ENCODE results near the gene FREY1.

Gene FREY1

GRCh38 chr11:45889555-45889954 lies 17.5 kb downstream of the FREY1 start:
- Histone ChIP-seq H3K27ac (ENCODE audit: low read length, poor library complexity, severe bottlenecking) (no peak overlapping the region), H3K4me2 (ENCODE audit: low read length, poor library complexity, severe bottlenecking) (no peak overlapping the region), H3K14ac (ENCODE audit: low read length in 2 of 2) (no peak overlapping the region), H3K18ac (ENCODE audit: low read depth in 1 of 2, low read length in 2 of 2) (no peak overlapping the region), H3K9ac (ENCODE audit: low read length) (no peak overlapping the region), H3K4ac (ENCODE audit: low read depth in 1 of 2, low read length in 2 of 2) (no peak overlapping the region), H2BK15ac (ENCODE audit: low read depth, poor library complexity, severe bottlenecking) (no peak overlapping the region), H2BK120ac (ENCODE audit: low read depth, low read length) (no peak overlapping the region), H3K79me1 (replicated peaks; ENCODE audit: low read length, poor library complexity, severe bottlenecking) (no peaks in the 10 kb centered on the region), H2BK5ac (ENCODE audit: low read depth, low read length, poor library complexity, severe bottlenecking) (no peak overlapping the region), H4K91ac (ENCODE audit: low read length) (no peak overlapping the region), H3K27me3 (ENCODE audit: control insufficient read depth in 1 of 2, insufficient read depth in 1 of 2, low read length in 2 of 2) (peaks cover 38 to 61% of the 10 kb centered on the region in 2 experiments), H3K9me3 (ENCODE audit: control insufficient read depth, low read length) (no peaks in the 10 kb centered on the region), H3K36me3 (ENCODE audit: control insufficient read depth in 1 of 2, insufficient read depth in 2 of 2, low read depth in 1 of 2, low read length in 2 of 2) (no peaks in the 10 kb centered on the region), H2AFZ (ENCODE audit: low read depth, low read length) (no peak overlapping the region), H3K4me3 (ENCODE audit: insufficient read depth in 1 of 2, low read depth in 1 of 2, low read length in 2 of 2) (no peak overlapping the region), H4K8ac (ENCODE audit: low read length) (no peak overlapping the region), H2AK5ac (ENCODE audit: low read length, severe bottlenecking) (no peak overlapping the region), H2BK12ac (ENCODE audit: low read length in 2 of 2) (no peak overlapping the region), H3K23ac (ENCODE audit: low read length in 2 of 2) (no peak overlapping the region), H3K4me1 (ENCODE audit: control insufficient read depth, insufficient read depth, low read depth, low read length) (peaks cover 10% of the 10 kb centered on the region)
- DNase-seq: no peak
- 76% methylated on average over 7 of the region's 8 CpGs for WGBS

GRCh38 chr11:45887587-45887986 lies 19.5 kb downstream of the FREY1 start:
- DNase-seq: no peak
- H3K9me3 ChIP-seq (ENCODE audit: control insufficient read depth, low read length): no peaks in the 10 kb centered on the region
- WGBS: 93% methylated on average over 10 of the region's 10 CpGs
- H2BK15ac ChIP-seq (ENCODE audit: low read depth, poor library complexity, severe bottlenecking): no peak overlapping the region
- peak overlapping the region in 1 of 2 experiments; percentile 37 for H2BK12ac ChIP-seq (ENCODE audit: low read length in 2 of 2)
- no peak overlapping the region for H3K27ac ChIP-seq (ENCODE audit: low read length, poor library complexity, severe bottlenecking)
- no peaks in the 10 kb centered on the region for H3K79me1 ChIP-seq (replicated peaks; ENCODE audit: low read length, poor library complexity, severe bottlenecking)
- H3K23ac ChIP-seq (ENCODE audit: low read length in 2 of 2): no peak overlapping the region
- H2BK120ac ChIP-seq (ENCODE audit: low read depth, low read length): no peak overlapping the region
- no peak overlapping the region for H3K4me2 ChIP-seq (ENCODE audit: low read length, poor library complexity, severe bottlenecking)
- H3K9ac ChIP-seq (ENCODE audit: low read length): no peak overlapping the region
- no peak overlapping the region for H3K14ac ChIP-seq (ENCODE audit: low read length in 2 of 2)
- H3K27me3 ChIP-seq (ENCODE audit: control insufficient read depth in 1 of 2, insufficient read depth in 1 of 2, low read length in 2 of 2): peaks cover 24 to 46% of the 10 kb centered on the region in 2 experiments
- H2BK5ac ChIP-seq (ENCODE audit: low read depth, low read length, poor library complexity, severe bottlenecking): no peak overlapping the region
- peaks cover 10 to 11% of the 10 kb centered on the region in 2 experiments for H3K36me3 ChIP-seq (ENCODE audit: control insufficient read depth in 1 of 2, insufficient read depth in 2 of 2, low read depth in 1 of 2, low read length in 2 of 2)
- no peak overlapping the region for H2AFZ ChIP-seq (ENCODE audit: low read depth, low read length)
- H2AK5ac ChIP-seq (ENCODE audit: low read length, severe bottlenecking): no peak overlapping the region
- H4K8ac ChIP-seq (ENCODE audit: low read length): no peak overlapping the region
- no peak overlapping the region for H3K18ac ChIP-seq (ENCODE audit: low read depth in 1 of 2, low read length in 2 of 2)
- peaks cover 10% of the 10 kb centered on the region for H3K4me1 ChIP-seq (ENCODE audit: control insufficient read depth, insufficient read depth, low read depth, low read length)
- H4K91ac ChIP-seq (ENCODE audit: low read length): no peak overlapping the region
- no peak overlapping the region for H3K4me3 ChIP-seq (ENCODE audit: insufficient read depth in 1 of 2, low read depth in 1 of 2, low read length in 2 of 2)
- no peak overlapping the region for H3K4ac ChIP-seq (ENCODE audit: low read depth in 1 of 2, low read length in 2 of 2)

DNA sequence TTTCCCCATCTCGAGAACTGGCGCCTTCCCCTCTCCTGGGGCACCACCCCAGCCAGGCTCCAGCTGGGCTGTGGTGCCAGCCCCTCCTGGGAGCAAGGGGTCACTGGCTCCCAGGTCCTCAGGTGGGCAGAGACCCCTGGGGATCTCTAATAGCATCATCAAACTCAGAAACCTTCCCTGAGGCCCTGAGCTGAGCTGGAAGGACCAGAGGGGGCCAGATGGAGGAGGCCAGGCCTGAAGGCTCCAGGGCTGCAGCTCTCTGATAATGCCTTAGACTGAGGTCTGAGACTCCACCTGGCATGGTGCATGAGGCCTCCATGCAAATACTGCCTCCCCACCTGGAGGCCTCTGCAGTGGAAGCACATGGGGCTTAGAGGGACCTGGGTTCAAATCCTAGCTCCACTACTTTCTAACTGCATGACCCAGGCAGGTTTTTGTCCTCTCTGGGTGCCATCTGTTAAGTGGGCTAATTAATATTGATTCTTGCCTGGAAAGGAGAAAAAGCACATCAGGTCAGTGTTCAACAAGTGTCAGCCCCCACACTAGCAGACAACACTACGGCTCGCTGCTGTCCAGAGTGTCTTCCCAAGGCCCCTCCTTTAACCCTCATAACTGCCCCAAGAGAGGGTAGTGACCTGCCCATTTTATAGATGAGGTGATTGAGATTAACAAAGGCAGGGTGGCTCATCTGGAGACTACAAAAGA lies 20.1 kb downstream of the FREY1 start:
- Histone ChIP-seq H3K4me3 (ENCODE audit: insufficient read depth in 1 of 2, low read depth in 1 of 2, low read length in 2 of 2) (no peak overlapping the region), H2BK12ac (ENCODE audit: low read length in 2 of 2) (no peak overlapping the region), H3K4me2 (ENCODE audit: low read length, poor library complexity, severe bottlenecking) (no peak overlapping the region), H2AFZ (ENCODE audit: low read depth, low read length) (no peak overlapping the region), H3K4me1 (ENCODE audit: control insufficient read depth, insufficient read depth, low read depth, low read length) (peaks cover 14% of the 10 kb centered on the region), H2BK15ac (ENCODE audit: low read depth, poor library complexity, severe bottlenecking) (no peak overlapping the region), H3K18ac (ENCODE audit: low read depth in 1 of 2, low read length in 2 of 2) (no peak overlapping the region), H3K9ac (ENCODE audit: low read length) (no peak overlapping the region), H3K79me1 (replicated peaks; ENCODE audit: low read length, poor library complexity, severe bottlenecking) (no peaks in the 10 kb centered on the region), H3K27ac (ENCODE audit: low read length, poor library complexity, severe bottlenecking) (no peak overlapping the region), H2AK5ac (ENCODE audit: low read length, severe bottlenecking) (no peak overlapping the region), H3K4ac (ENCODE audit: low read depth in 1 of 2, low read length in 2 of 2) (no peak overlapping the region), H3K27me3 (ENCODE audit: control insufficient read depth in 1 of 2, insufficient read depth in 1 of 2, low read length in 2 of 2) (peaks cover 24 to 44% of the 10 kb centered on the region in 2 experiments), H3K23ac (ENCODE audit: low read length in 2 of 2) (no peak overlapping the region), H2BK120ac (ENCODE audit: low read depth, low read length) (no peak overlapping the region), H3K9me3 (ENCODE audit: control insufficient read depth, low read length) (no peaks in the 10 kb centered on the region), H3K36me3 (ENCODE audit: control insufficient read depth in 1 of 2, insufficient read depth in 2 of 2, low read depth in 1 of 2, low read length in 2 of 2) (peaks cover 17% of the 10 kb centered on the region in 2 experiments), H4K8ac (ENCODE audit: low read length) (no peak overlapping the region), H2BK5ac (ENCODE audit: low read depth, low read length, poor library complexity, severe bottlenecking) (no peak overlapping the region), H3K14ac (ENCODE audit: low read length in 2 of 2) (no peak overlapping the region), H4K91ac (ENCODE audit: low read length) (no peak overlapping the region)
- WGBS: 55% methylated on average over 2 of the region's 4 CpGs
- DNase-seq: no peak

DNA sequence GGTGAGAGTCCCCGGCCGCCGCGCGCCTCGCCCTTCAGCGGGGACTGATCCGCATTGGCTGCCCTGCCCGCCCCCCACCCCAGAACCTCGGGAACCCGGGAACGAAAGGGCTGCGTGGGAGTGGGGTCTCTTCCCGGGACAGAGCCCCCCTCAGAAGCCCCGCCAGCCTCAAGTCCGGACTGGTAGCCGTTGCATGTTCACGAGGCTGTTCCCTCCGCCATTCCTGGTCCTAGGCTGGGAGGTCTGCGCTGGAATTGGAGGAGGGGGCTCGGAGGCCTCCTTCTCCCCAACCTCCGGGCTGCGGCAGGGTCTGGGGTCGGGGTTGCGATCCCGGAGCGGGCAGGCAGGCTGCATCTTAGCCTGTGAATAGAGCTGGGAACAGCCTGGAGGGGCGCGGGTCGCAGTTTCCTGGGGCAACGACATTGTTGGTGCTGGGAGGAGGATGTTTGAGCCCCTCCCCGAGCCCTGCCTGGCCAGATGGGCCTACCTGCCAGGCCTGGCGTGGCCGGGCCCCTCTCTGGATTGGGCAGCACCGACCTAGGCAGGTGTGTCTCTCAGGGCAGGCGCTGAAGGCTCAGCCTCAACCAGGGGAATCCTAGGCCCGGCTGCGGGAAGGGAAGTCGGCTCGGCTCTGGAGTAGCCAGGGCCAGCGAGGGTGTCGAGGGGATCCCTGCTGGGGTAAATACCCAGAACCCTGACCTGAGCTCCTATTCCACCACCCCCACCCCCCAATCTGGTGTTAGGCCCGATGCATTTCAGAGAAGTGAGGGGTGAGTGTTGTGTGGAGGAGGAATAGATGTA lies 20.9 kb downstream of the FREY1 start:
- peaks cover 21% of the 10 kb centered on the region for H3K4me1 ChIP-seq (ENCODE audit: control insufficient read depth, insufficient read depth, low read depth, low read length)
- H4K8ac ChIP-seq (ENCODE audit: low read length): no peak overlapping the region
- no peak overlapping the region for H2BK15ac ChIP-seq (ENCODE audit: low read depth, poor library complexity, severe bottlenecking)
- 14% methylated on average over 40 of the region's 43 CpGs for WGBS
- H3K27ac ChIP-seq (ENCODE audit: low read length, poor library complexity, severe bottlenecking): no peak overlapping the region
- no peak overlapping the region for H4K91ac ChIP-seq (ENCODE audit: low read length)
- H3K23ac ChIP-seq (ENCODE audit: low read length in 2 of 2): peak overlapping the region in 1 of 2 experiments; percentile 34
- H3K4ac ChIP-seq (ENCODE audit: low read depth in 1 of 2, low read length in 2 of 2): no peak overlapping the region
- peak overlapping the region; percentile 61 to 62 for H3K4me3 ChIP-seq (ENCODE audit: insufficient read depth in 1 of 2, low read depth in 1 of 2, low read length in 2 of 2)
- no peak for DNase-seq
- no peaks in the 10 kb centered on the region for H3K79me1 ChIP-seq (replicated peaks; ENCODE audit: low read length, poor library complexity, severe bottlenecking)
- no peak overlapping the region for H2BK120ac ChIP-seq (ENCODE audit: low read depth, low read length)
- no peak overlapping the region for H2BK5ac ChIP-seq (ENCODE audit: low read depth, low read length, poor library complexity, severe bottlenecking)
- H3K9ac ChIP-seq (ENCODE audit: low read length): no peak overlapping the region
- peak overlapping the region; percentile 83 for H3K4me2 ChIP-seq (ENCODE audit: low read length, poor library complexity, severe bottlenecking)
- peaks cover 20 to 40% of the 10 kb centered on the region in 2 experiments for H3K27me3 ChIP-seq (ENCODE audit: control insufficient read depth in 1 of 2, insufficient read depth in 1 of 2, low read length in 2 of 2)
- H3K18ac ChIP-seq (ENCODE audit: low read depth in 1 of 2, low read length in 2 of 2): no peak overlapping the region
- H2AK5ac ChIP-seq (ENCODE audit: low read length, severe bottlenecking): no peak overlapping the region
- H2AFZ ChIP-seq (ENCODE audit: low read depth, low read length): no peak overlapping the region
- H3K36me3 ChIP-seq (ENCODE audit: control insufficient read depth in 1 of 2, insufficient read depth in 2 of 2, low read depth in 1 of 2, low read length in 2 of 2): peaks cover 20 to 26% of the 10 kb centered on the region in 2 experiments
- H2BK12ac ChIP-seq (ENCODE audit: low read length in 2 of 2): no peak overlapping the region
- no peak overlapping the region for H3K14ac ChIP-seq (ENCODE audit: low read length in 2 of 2)
- no peaks in the 10 kb centered on the region for H3K9me3 ChIP-seq (ENCODE audit: control insufficient read depth, low read length)
